ENCODE measurements around the gene PAIP2B. TPM values are rescaled to one million over a fixed set of nuclear protein-coding genes. Genes with fewer than 3 reads are reported as not detected.

The PAIP2B gene
- total RNA-seq, 1 donor from 2014 or later = 2.9 TPM

DNA sequence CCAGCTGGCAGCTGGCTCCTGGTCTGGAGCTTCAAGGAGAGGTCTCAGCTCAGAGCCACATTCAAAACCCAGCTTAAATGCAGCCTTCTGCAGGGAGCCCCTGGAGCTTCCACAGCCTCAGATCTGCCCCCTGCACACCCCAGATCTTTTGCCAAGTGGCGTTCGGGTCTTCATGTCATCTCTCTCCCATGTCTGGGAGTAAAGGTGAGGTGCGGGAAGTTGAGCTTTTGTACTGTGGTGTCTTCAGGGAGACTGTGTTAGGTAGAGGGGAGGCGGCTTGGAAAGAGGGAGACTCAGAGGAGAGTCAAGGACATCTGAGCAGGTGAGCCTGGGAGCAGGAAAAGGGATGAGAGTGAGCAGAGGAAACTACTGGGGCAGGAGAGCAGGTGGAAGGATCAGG lies 71.1 kb downstream of the PAIP2B start:
- TF ChIP-seq, protein P1, sequence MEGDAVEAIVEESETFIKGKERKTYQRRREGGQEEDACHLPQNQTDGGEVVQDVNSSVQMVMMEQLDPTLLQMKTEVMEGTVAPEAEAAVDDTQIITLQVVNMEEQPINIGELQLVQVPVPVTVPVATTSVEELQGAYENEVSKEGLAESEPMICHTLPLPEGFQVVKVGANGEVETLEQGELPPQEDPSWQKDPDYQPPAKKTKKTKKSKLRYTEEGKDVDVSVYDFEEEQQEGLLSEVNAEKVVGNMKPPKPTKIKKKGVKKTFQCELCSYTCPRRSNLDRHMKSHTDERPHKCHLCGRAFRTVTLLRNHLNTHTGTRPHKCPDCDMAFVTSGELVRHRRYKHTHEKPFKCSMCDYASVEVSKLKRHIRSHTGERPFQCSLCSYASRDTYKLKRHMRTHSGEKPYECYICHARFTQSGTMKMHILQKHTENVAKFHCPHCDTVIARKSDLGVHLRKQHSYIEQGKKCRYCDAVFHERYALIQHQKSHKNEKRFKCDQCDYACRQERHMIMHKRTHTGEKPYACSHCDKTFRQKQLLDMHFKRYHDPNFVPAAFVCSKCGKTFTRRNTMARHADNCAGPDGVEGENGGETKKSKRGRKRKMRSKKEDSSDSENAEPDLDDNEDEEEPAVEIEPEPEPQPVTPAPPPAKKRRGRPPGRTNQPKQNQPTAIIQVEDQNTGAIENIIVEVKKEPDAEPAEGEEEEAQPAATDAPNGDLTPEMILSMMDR (IDR thresholded peaks at IDR 0.05; ENCODE audit: unreplicated experiment) = no peak
- Mint-ChIP-seq H3K4me3 (ENCODE audit: unreplicated experiment) (no peak overlapping the region), H3K27ac (ENCODE audit: unreplicated experiment) (no peak overlapping the region), H3K27me3 (ENCODE audit: unreplicated experiment) (peaks cover 10% of the 10 kb centered on the region), H3K4me1 (ENCODE audit: unreplicated experiment) (peaks cover 3% of the 10 kb centered on the region), H3K9me3 (ENCODE audit: unreplicated experiment) (no peaks in the 10 kb centered on the region), H3K36me3 (ENCODE audit: low read depth, unreplicated experiment) (peaks cover 5% of the 10 kb centered on the region)
- no peak for DNase-seq (ENCODE audit: low spot score)

DNA sequence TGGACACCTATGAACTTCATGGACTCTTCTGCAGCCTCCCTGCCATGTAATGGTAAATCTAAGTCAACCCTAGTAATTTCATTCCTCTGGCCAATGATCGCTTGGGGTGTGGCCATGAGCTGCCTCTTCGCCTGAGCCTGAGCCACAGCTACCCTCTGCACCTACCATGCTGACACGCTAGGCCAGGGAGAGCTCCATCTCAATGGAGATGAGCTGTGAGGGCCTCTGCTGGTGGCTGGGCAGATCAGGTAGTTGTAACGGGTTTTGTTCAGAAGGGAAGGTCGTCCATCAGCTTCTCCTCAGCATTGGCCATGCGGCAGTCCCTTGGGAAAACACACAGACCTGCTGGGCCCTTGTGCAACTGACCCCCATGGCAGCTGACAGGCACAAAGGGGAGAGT lies 72.1 kb downstream of the PAIP2B start:
- no peak for DNase-seq (ENCODE audit: low spot score)
- Mint-ChIP-seq H3K4me1 (ENCODE audit: unreplicated experiment) (peaks cover 3% of the 10 kb centered on the region), H3K27me3 (ENCODE audit: unreplicated experiment) (peaks cover 6% of the 10 kb centered on the region), H3K9me3 (ENCODE audit: unreplicated experiment) (no peaks in the 10 kb centered on the region), H3K4me3 (ENCODE audit: unreplicated experiment) (no peak overlapping the region), H3K27ac (ENCODE audit: unreplicated experiment) (no peak overlapping the region), H3K36me3 (ENCODE audit: low read depth, unreplicated experiment) (peaks cover 10% of the 10 kb centered on the region)
- TF ChIP-seq, protein P1 (IDR thresholded peaks at IDR 0.05; ENCODE audit: unreplicated experiment) = no peak

DNA sequence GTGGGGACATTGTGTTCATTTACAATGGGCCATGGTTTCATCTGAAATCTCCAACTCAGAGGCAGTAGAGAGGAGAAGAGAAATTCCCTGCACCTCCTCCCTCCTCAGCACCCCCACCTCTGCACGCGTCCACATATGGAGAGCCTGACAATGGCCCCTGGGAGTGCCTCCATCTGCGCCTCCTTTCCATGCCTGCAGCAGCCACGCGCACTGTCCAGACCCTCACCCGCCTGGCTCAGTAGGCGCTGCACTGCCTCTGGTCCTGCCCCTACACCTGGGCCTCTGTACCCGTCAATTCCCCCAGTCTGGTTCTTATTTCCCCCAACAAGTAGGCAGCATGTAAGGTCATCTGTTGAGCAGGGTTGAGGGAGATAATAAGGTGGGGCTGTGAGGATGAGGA lies 72.6 kb downstream of the PAIP2B start:
- DNase-seq (ENCODE audit: low spot score) = no peak
- H3K4me3 Mint-ChIP-seq (ENCODE audit: unreplicated experiment) = no peak overlapping the region
- peaks cover 15% of the 10 kb centered on the region for H3K36me3 Mint-ChIP-seq (ENCODE audit: low read depth, unreplicated experiment)
- TF ChIP-seq, protein P1 (IDR thresholded peaks at IDR 0.05; ENCODE audit: unreplicated experiment) = no peak
- H3K9me3 Mint-ChIP-seq (ENCODE audit: unreplicated experiment) = no peaks in the 10 kb centered on the region
- H3K27me3 Mint-ChIP-seq (ENCODE audit: unreplicated experiment) = peaks cover 6% of the 10 kb centered on the region
- peaks cover 3% of the 10 kb centered on the region for H3K4me1 Mint-ChIP-seq (ENCODE audit: unreplicated experiment)
- H3K27ac Mint-ChIP-seq (ENCODE audit: unreplicated experiment) = no peak overlapping the region

DNA sequence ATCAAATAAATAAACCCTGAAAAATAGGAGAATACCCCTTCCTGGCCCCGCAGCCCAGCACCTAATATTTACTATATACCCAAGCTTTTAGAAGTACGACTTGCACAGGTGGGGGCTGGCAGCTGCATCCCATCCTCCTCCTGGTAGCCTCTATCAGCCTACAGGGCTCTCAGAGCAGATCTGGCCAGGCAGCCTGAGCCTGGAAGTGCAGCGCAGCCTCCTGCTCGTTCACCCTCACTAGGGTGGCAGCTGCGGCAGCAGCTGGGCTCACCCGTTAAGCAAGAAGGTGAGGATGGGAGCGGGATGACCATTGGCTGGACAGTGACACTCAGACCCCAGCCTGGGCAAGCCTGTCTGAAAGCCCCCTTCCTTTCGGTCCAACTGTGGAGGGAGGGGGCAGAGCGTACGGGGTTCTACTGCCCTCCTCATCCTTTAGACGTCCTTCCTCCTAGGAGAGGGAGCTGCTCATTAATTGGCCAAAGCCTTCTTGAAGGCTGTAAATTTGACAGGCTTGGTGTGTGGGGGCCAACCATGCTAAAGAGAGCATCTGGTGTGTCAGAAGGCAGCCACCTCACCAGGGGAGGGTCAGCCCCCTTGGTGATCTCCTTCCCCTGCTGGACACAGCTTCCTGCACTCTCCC lies 73.2 kb downstream of the PAIP2B start:
- TF ChIP-seq, protein P1 (IDR thresholded peaks at IDR 0.05; ENCODE audit: unreplicated experiment) = no peak
- Mint-ChIP-seq H3K9me3 (ENCODE audit: unreplicated experiment) (no peaks in the 10 kb centered on the region), H3K27ac (ENCODE audit: unreplicated experiment) (no peak overlapping the region), H3K4me3 (ENCODE audit: unreplicated experiment) (no peak overlapping the region), H3K4me1 (ENCODE audit: unreplicated experiment) (peaks cover 3% of the 10 kb centered on the region), H3K27me3 (ENCODE audit: unreplicated experiment) (peaks cover 6% of the 10 kb centered on the region), H3K36me3 (ENCODE audit: low read depth, unreplicated experiment) (peaks cover 21% of the 10 kb centered on the region)
- DNase-seq (ENCODE audit: low spot score) = no peak

DNA sequence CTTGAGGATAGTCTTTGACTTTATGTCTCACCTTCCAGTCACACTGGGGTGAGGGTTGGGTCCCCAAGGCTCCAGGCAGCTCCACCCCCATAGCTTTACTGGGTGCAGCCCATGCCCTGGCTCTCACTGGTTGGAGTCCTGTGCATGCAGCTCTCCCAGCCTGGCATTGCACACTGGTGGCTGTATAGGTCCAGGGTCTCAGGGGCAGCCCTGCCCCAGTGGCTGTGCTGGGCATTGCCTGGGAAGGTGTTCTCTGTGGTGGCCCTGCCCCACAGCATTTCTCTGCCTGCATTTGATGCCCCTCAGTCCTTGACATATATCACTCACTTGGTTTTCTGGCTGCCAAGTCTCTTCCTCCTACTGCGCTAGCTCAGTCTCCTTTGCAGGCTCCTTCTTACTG lies 75.3 kb downstream of the PAIP2B start:
- no peaks in the 10 kb centered on the region for H3K4me1 Mint-ChIP-seq (ENCODE audit: unreplicated experiment)
- TF ChIP-seq, protein P1 (IDR thresholded peaks at IDR 0.05; ENCODE audit: unreplicated experiment) = no peak
- no peak overlapping the region for H3K4me3 Mint-ChIP-seq (ENCODE audit: unreplicated experiment)
- H3K9me3 Mint-ChIP-seq (ENCODE audit: unreplicated experiment) = no peaks in the 10 kb centered on the region
- peaks cover 6% of the 10 kb centered on the region for H3K27me3 Mint-ChIP-seq (ENCODE audit: unreplicated experiment)
- H3K27ac Mint-ChIP-seq (ENCODE audit: unreplicated experiment) = no peak overlapping the region
- DNase-seq (ENCODE audit: low spot score) = no peak
- peaks cover 32% of the 10 kb centered on the region for H3K36me3 Mint-ChIP-seq (ENCODE audit: low read depth, unreplicated experiment)
